ENCODE measurements around the gene ZNF148. TPM values are rescaled to one million over a fixed set of nuclear protein-coding genes. Genes with fewer than 3 reads are reported as not detected.

ZNF148 gene
- total RNA-seq, 2 donors from 2014 or later, result 33.8 to 37.8 TPM

DNA sequence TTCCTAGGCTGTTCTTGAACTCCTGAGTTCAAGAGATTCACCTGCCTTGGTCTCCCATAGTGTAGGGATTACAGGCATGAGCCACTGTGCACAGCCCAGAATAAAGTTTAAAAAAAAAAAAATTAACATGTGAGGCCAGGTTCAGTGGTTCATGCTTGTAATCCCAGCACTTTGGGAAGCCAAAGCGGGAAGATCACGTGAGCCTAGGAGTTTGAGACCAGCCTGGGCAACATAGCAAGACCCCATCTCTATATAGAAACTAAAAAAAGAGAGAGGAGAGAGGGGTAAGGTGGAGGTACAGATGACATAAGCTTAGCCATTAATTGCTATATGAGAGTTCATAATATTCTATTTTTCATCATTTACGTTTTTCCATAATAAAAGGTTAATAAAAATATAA lies 21.5 kb downstream of the ZNF148 start:
- no peaks in the 10 kb centered on the region for H3K27me3 Mint-ChIP-seq (ENCODE audit: insufficient read depth)
- WGBS, 2 experiments (ENCODE audit: insufficient coverage in 1 of 2, insufficient read length in 1 of 2), result 97 to 100% methylated on average over 2 of the region's 3 CpGs
- peaks cover 21% of the 10 kb centered on the region for H3K36me3 Mint-ChIP-seq (ENCODE audit: low read depth)

DNA sequence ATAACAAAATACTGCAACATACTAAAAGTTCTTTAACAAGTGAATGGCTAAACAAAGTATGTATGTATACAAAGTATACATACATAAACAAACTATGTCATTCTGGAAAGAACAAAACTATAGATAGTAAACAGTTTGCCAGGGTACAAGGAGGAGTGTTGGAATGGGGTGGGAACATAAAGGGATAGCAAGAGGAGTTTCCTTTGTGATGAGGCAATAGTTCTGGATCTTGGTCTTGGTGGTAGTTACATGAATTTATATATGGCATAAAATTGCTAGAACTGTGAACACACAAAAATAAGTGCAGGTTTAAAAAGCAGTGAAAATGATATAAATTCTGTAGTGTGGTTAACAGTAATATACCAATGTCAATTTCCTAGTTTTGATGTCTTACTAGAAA lies 22.0 kb downstream of the ZNF148 start:
- no peak overlapping the region for H3K4me3 Mint-ChIP-seq
- no peak overlapping the region for H3K27ac ChIP-seq (ENCODE audit: low read depth, low read length)
- H3K9ac ChIP-seq (ENCODE audit: extremely low read depth, low read length, poor library complexity, severe bottlenecking), result no peak overlapping the region
- H3K4me1 Mint-ChIP-seq, result no peaks in the 10 kb centered on the region
- no peaks in the 10 kb centered on the region for H3K27me3 ChIP-seq (ENCODE audit: control insufficient read depth, insufficient read depth, low read length, poor library complexity, severe bottlenecking)
- H3K27ac Mint-ChIP-seq, result no peak overlapping the region
- no peak for DNase-seq
- no peaks in the 10 kb centered on the region for H3K4me1 ChIP-seq (ENCODE audit: control insufficient read depth, insufficient read depth, low read length)
- H3K9me3 Mint-ChIP-seq, result peaks cover 10% of the 10 kb centered on the region
- peaks cover 15% of the 10 kb centered on the region for H3K9me3 ChIP-seq (ENCODE audit: control insufficient read depth, low read length)
- TF ChIP-seq, protein P1, sequence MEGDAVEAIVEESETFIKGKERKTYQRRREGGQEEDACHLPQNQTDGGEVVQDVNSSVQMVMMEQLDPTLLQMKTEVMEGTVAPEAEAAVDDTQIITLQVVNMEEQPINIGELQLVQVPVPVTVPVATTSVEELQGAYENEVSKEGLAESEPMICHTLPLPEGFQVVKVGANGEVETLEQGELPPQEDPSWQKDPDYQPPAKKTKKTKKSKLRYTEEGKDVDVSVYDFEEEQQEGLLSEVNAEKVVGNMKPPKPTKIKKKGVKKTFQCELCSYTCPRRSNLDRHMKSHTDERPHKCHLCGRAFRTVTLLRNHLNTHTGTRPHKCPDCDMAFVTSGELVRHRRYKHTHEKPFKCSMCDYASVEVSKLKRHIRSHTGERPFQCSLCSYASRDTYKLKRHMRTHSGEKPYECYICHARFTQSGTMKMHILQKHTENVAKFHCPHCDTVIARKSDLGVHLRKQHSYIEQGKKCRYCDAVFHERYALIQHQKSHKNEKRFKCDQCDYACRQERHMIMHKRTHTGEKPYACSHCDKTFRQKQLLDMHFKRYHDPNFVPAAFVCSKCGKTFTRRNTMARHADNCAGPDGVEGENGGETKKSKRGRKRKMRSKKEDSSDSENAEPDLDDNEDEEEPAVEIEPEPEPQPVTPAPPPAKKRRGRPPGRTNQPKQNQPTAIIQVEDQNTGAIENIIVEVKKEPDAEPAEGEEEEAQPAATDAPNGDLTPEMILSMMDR (conservative IDR thresholded peaks at IDR 0.05), result no peak
- H3K36me3 ChIP-seq (ENCODE audit: control insufficient read depth, insufficient read depth, low read length), result peaks cover 5% of the 10 kb centered on the region
- no peak overlapping the region for H3K4me3 ChIP-seq (ENCODE audit: low read length)
- no peaks in the 10 kb centered on the region for H3K27me3 Mint-ChIP-seq (ENCODE audit: insufficient read depth)
- peaks cover 25% of the 10 kb centered on the region for H3K36me3 Mint-ChIP-seq (ENCODE audit: low read depth)

More for the DNA sequence above, 21.5 kb downstream of the ZNF148 start:
- H3K27ac ChIP-seq (ENCODE audit: low read depth, low read length), result no peak overlapping the region
- TF ChIP-seq, protein P1 (conservative IDR thresholded peaks at IDR 0.05), result no peak
- H3K27me3 ChIP-seq (ENCODE audit: control insufficient read depth, insufficient read depth, low read length, poor library complexity, severe bottlenecking), result no peaks in the 10 kb centered on the region
- H3K4me3 Mint-ChIP-seq, result no peak overlapping the region
- no peak for DNase-seq
- peaks cover 15% of the 10 kb centered on the region for H3K9me3 ChIP-seq (ENCODE audit: control insufficient read depth, low read length)
- no peak overlapping the region for H3K4me3 ChIP-seq (ENCODE audit: low read length)
- H3K4me1 Mint-ChIP-seq, result no peaks in the 10 kb centered on the region
- H3K27ac Mint-ChIP-seq, result no peak overlapping the region
- peaks cover 9% of the 10 kb centered on the region for H3K9me3 Mint-ChIP-seq
- H3K36me3 ChIP-seq (ENCODE audit: control insufficient read depth, insufficient read depth, low read length), result peaks cover 5% of the 10 kb centered on the region
- no peak overlapping the region for H3K9ac ChIP-seq (ENCODE audit: extremely low read depth, low read length, poor library complexity, severe bottlenecking)
- H3K4me1 ChIP-seq (ENCODE audit: control insufficient read depth, insufficient read depth, low read length), result no peaks in the 10 kb centered on the region

DNA sequence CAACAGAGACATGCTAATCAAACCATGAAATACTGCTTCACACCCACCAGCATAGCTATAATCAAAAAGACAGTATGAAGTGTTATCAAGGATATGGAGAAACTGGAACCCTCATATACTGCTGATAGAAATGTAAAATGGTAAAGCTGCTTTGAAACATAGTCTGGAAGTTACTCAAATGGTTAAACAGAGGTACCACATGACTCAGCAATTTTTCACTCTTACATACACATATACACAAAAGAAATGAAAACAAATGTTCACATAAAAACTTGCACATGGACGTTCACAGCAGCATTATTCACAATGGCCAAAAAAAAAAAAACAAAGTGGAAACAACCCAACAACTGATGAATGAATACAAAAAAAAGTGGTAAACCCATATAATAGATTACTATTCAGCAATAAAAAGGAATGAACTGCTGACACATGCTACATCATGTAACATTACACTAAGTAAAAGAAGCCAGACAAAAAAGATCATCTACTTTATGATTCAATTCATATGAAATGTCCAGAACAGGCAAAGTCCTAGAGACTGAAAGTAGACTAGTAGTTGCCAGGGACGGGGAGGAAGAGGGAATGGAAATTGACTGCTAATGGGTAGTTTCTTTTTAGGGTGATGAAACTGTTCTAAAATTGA lies 23.2 kb downstream of the ZNF148 start:
- Histone ChIP-seq H3K27ac (ENCODE audit: low read depth, low read length) (no peak overlapping the region), H3K36me3 (ENCODE audit: control insufficient read depth, insufficient read depth, low read length) (peaks cover 5% of the 10 kb centered on the region), H3K4me3 (ENCODE audit: low read length) (no peak overlapping the region), H3K9ac (ENCODE audit: extremely low read depth, low read length, poor library complexity, severe bottlenecking) (no peak overlapping the region), H3K9me3 (ENCODE audit: control insufficient read depth, low read length) (peaks cover 15% of the 10 kb centered on the region), H3K27me3 (ENCODE audit: control insufficient read depth, insufficient read depth, low read length, poor library complexity, severe bottlenecking) (no peaks in the 10 kb centered on the region), H3K4me1 (ENCODE audit: control insufficient read depth, insufficient read depth, low read length) (no peaks in the 10 kb centered on the region)
- Mint-ChIP-seq H3K36me3 (ENCODE audit: low read depth) (peaks cover 25% of the 10 kb centered on the region), H3K4me3 (no peak overlapping the region), H3K4me1 (no peaks in the 10 kb centered on the region), H3K27ac (no peak overlapping the region), H3K27me3 (ENCODE audit: insufficient read depth) (no peaks in the 10 kb centered on the region), H3K9me3 (peaks cover 13% of the 10 kb centered on the region)
- 92 to 100% methylated on average over 1 to 2 of the region's 2 CpGs for WGBS, 2 experiments (ENCODE audit: insufficient coverage in 1 of 2, insufficient read length in 1 of 2)
- TF ChIP-seq, protein P1 (conservative IDR thresholded peaks at IDR 0.05), result no peak
- DNase-seq, result no peak
